ENCODE data around the gene H1-8. TPM values are rescaled to one million over a fixed set of nuclear protein-coding genes. Genes with fewer than 3 reads are reported as not detected.
"Not testable (repeated sequence)": the region's sequence is repeated elsewhere in the genome, so short reads cannot be mapped to it uniquely, and the experiment has no call there.

The H1-8 gene
- total RNA-seq, 3 donors from 2014 or later, result not detected

- no peaks in the 10 kb centered on the region for H3K36me3 Mint-ChIP-seq (ENCODE audit: insufficient read depth)
- ATAC-seq, result no peak
- H3K27me3 Mint-ChIP-seq (ENCODE audit: low read depth), result no peaks in the 10 kb centered on the region
- no peaks in the 10 kb centered on the region for H3K4me1 Mint-ChIP-seq (ENCODE audit: low read depth)
- no peaks in the 10 kb centered on the region for H3K9me3 Mint-ChIP-seq
- no peak for DNase-seq
- H3K4me3 Mint-ChIP-seq, result no peak overlapping the region
Observed at GRCh38 chr3:129534428-129535027, 8.4 kb upstream of the H1-8 start.

- no peaks in the 10 kb centered on the region for H3K27me3 Mint-ChIP-seq (ENCODE audit: low read depth)
- DNase-seq (no peak), ATAC-seq (no peak)
- no peak overlapping the region for H3K4me3 Mint-ChIP-seq
- no peaks in the 10 kb centered on the region for H3K36me3 Mint-ChIP-seq (ENCODE audit: insufficient read depth)
- H3K4me1 Mint-ChIP-seq (ENCODE audit: low read depth), result no peaks in the 10 kb centered on the region
- H3K9me3 Mint-ChIP-seq, result no peaks in the 10 kb centered on the region
Observed at GRCh38 chr3:129535075-129535474, 7.9 kb upstream of the H1-8 start.

GRCh38 chr3:129536374-129536667, 6.7 kb upstream of the H1-8 start:
- H3K9me3 Mint-ChIP-seq, result no peaks in the 10 kb centered on the region
- H3K36me3 Mint-ChIP-seq (ENCODE audit: insufficient read depth), result no peaks in the 10 kb centered on the region
- no peaks in the 10 kb centered on the region for H3K27me3 Mint-ChIP-seq (ENCODE audit: low read depth)
- ATAC-seq (no peak), DNase-seq (no peak)
- H3K4me3 Mint-ChIP-seq, result no peak overlapping the region
- no peaks in the 10 kb centered on the region for H3K4me1 Mint-ChIP-seq (ENCODE audit: low read depth)

GRCh38 chr3:129536804-129537203, 6.2 kb upstream of the H1-8 start:
- Mint-ChIP-seq H3K36me3 (ENCODE audit: insufficient read depth) (no peaks in the 10 kb centered on the region), H3K9me3 (no peaks in the 10 kb centered on the region), H3K27me3 (ENCODE audit: low read depth) (no peaks in the 10 kb centered on the region), H3K4me3 (no peak overlapping the region), H3K4me1 (ENCODE audit: low read depth) (no peaks in the 10 kb centered on the region)
- no peak for DNase-seq
- no peak for ATAC-seq

- DNase-seq, result no peak
- H3K36me3 Mint-ChIP-seq (ENCODE audit: insufficient read depth), result no peaks in the 10 kb centered on the region
- H3K27me3 Mint-ChIP-seq (ENCODE audit: low read depth), result no peaks in the 10 kb centered on the region
- no peak for ATAC-seq
- no peaks in the 10 kb centered on the region for H3K4me1 Mint-ChIP-seq (ENCODE audit: low read depth)
- H3K4me3 Mint-ChIP-seq, result no peak overlapping the region
- H3K9me3 Mint-ChIP-seq, result no peaks in the 10 kb centered on the region
Observed at GRCh38 chr3:129539206-129539605, 3.8 kb upstream of the H1-8 start.

- ATAC-seq (no peak), DNase-seq (no peak)
- H3K4me3 Mint-ChIP-seq, result no peak overlapping the region
- H3K27me3 Mint-ChIP-seq (ENCODE audit: low read depth), result no peaks in the 10 kb centered on the region
- no peaks in the 10 kb centered on the region for H3K4me1 Mint-ChIP-seq (ENCODE audit: low read depth)
- H3K36me3 Mint-ChIP-seq (ENCODE audit: insufficient read depth), result no peaks in the 10 kb centered on the region
- no peaks in the 10 kb centered on the region for H3K9me3 Mint-ChIP-seq
Observed at GRCh38 chr3:129540776-129541516, 2.0 kb upstream of the H1-8 start.

GRCh38 chr3:129542747-129543146, 228 bp upstream of the H1-8 start:
- Mint-ChIP-seq H3K36me3 (ENCODE audit: insufficient read depth) (no peaks in the 10 kb centered on the region), H3K4me3 (no peak overlapping the region)
- DNase-seq, result no peak

GRCh38 chr3:129543999-129544398, 1.0 kb downstream of the H1-8 start:
- DNase-seq (no peak), ATAC-seq (no peak)
- no peaks in the 10 kb centered on the region for H3K27me3 Mint-ChIP-seq (ENCODE audit: low read depth)
- H3K4me3 Mint-ChIP-seq, result no peak overlapping the region
- H3K4me1 Mint-ChIP-seq (ENCODE audit: low read depth), result no peaks in the 10 kb centered on the region
- no peaks in the 10 kb centered on the region for H3K36me3 Mint-ChIP-seq (ENCODE audit: insufficient read depth)
- no peaks in the 10 kb centered on the region for H3K9me3 Mint-ChIP-seq

More at GRCh38 chr3:129542747-129543146, 228 bp upstream of the H1-8 start:
- Mint-ChIP-seq H3K4me1 (ENCODE audit: low read depth) (no peaks in the 10 kb centered on the region), H3K27me3 (ENCODE audit: low read depth) (no peaks in the 10 kb centered on the region), H3K9me3 (no peaks in the 10 kb centered on the region)
- no peak for ATAC-seq

- H3K36me3 Mint-ChIP-seq (ENCODE audit: insufficient read depth); H3K4me1 Mint-ChIP-seq (ENCODE audit: low read depth); DNase-seq; ATAC-seq; H3K27me3 Mint-ChIP-seq (ENCODE audit: low read depth); H3K9me3 Mint-ChIP-seq; H3K4me3 Mint-ChIP-seq: not testable (repeated sequence)
Observed at GRCh38 chr3:129545951-129546350, 3.0 kb downstream of the H1-8 start.

- Mint-ChIP-seq H3K36me3 (ENCODE audit: insufficient read depth) (no peaks in the 10 kb centered on the region), H3K9me3 (no peaks in the 10 kb centered on the region), H3K4me3 (no peak overlapping the region), H3K27me3 (ENCODE audit: low read depth) (no peaks in the 10 kb centered on the region), H3K4me1 (ENCODE audit: low read depth) (no peaks in the 10 kb centered on the region)
- DNase-seq (no peak), ATAC-seq (no peak)
Observed at GRCh38 chr3:129547241-129547640, 4.3 kb downstream of the H1-8 start.

GRCh38 chr3:129548104-129548965, 5.4 kb downstream of the H1-8 start:
- DNase-seq, result no peak
- Mint-ChIP-seq H3K27me3 (ENCODE audit: low read depth) (peaks cover 5% of the 10 kb centered on the region), H3K9me3 (no peaks in the 10 kb centered on the region), H3K4me1 (ENCODE audit: low read depth) (no peaks in the 10 kb centered on the region), H3K4me3 (no peak overlapping the region), H3K36me3 (ENCODE audit: insufficient read depth) (no peaks in the 10 kb centered on the region)
- ATAC-seq, result no peak

- Mint-ChIP-seq H3K27me3 (ENCODE audit: low read depth) (peaks cover 5% of the 10 kb centered on the region), H3K4me1 (ENCODE audit: low read depth) (peaks cover 6% of the 10 kb centered on the region), H3K9me3 (no peaks in the 10 kb centered on the region), H3K4me3 (no peak overlapping the region), H3K36me3 (ENCODE audit: insufficient read depth) (no peaks in the 10 kb centered on the region)
- DNase-seq (no peak), ATAC-seq (no peak)
Observed at GRCh38 chr3:129549006-129549800, 6.2 kb downstream of the H1-8 start.

GRCh38 chr3:129549805-129550204, 6.8 kb downstream of the H1-8 start:
- peaks cover 6% of the 10 kb centered on the region for H3K27me3 Mint-ChIP-seq (ENCODE audit: low read depth)
- H3K9me3 Mint-ChIP-seq, result no peaks in the 10 kb centered on the region
- H3K4me1 Mint-ChIP-seq (ENCODE audit: low read depth), result peaks cover 10% of the 10 kb centered on the region
- DNase-seq (no peak), ATAC-seq (no peak)
- no peaks in the 10 kb centered on the region for H3K36me3 Mint-ChIP-seq (ENCODE audit: insufficient read depth)
- no peak overlapping the region for H3K4me3 Mint-ChIP-seq

- Mint-ChIP-seq H3K4me3 (no peak overlapping the region), H3K4me1 (ENCODE audit: low read depth) (peaks cover 10% of the 10 kb centered on the region), H3K36me3 (ENCODE audit: insufficient read depth) (no peaks in the 10 kb centered on the region), H3K9me3 (no peaks in the 10 kb centered on the region), H3K27me3 (ENCODE audit: low read depth) (peaks cover 6% of the 10 kb centered on the region)
- ATAC-seq, result no peak
- no peak for DNase-seq
Observed at GRCh38 chr3:129552287-129553050, 9.5 kb downstream of the H1-8 start.
